Mesodermal cell (in vitro differentiated cells): ENCODE results near the gene EML1.

Experiments used
- H3K27ac ChIP-seq: 2 replicates; pipeline ENCODE4 v1.7.0; 2013; ENCODE audit warnings: mild to moderate bottlenecking, low read depth, low read length, moderate library complexity; ENCODE audit not compliant: severe bottlenecking
- H3K36me3 ChIP-seq: 2 replicates; pipeline ENCODE4 v1.7.1; 2013; ENCODE audit warnings: mild to moderate bottlenecking, low read length, moderate library complexity; ENCODE audit not compliant: control insufficient read depth, insufficient read depth
- H3K4me1 ChIP-seq: one replicate; pipeline ENCODE4 v1.7.1; 2013; ENCODE audit warnings: mild to moderate bottlenecking, low read length; ENCODE audit not compliant: insufficient read depth, control insufficient read depth, poor library complexity, severe bottlenecking
- H3K4me3 ChIP-seq: 2 replicates; pipeline ENCODE4 v1.7.0; 2013; ENCODE audit warnings: low read length, control low read depth, mild to moderate bottlenecking; ENCODE audit not compliant: insufficient read depth, poor library complexity, severe bottlenecking; ENCODE audit errors: extremely low read depth
- H3K9me3 ChIP-seq: 2 replicates; pipeline ENCODE4 v1.7.1; 2013; ENCODE audit warnings: mild to moderate bottlenecking, low read length, moderate library complexity; ENCODE audit not compliant: control insufficient read depth
- WGBS, 2 experiments: methylation state at CpG; one replicate each; pipeline ENCODE4 v1.1.5; 2013; ENCODE audit warnings: missing lambda C conversion rate in 2 of 2; ENCODE audit not compliant: insufficient coverage in 2 of 2; 5-methylcytosine and 5-hydroxymethylcytosine counted together

Gene EML1

GRCh38 chr14:99794151-99794780 lies 1.1 kb downstream of the EML1 start:
- Histone ChIP-seq H3K4me3 (peak overlapping the region; percentile 50), H3K4me1 (peaks cover 6% of the 10 kb centered on the region), H3K36me3 (no peaks in the 10 kb centered on the region), H3K27ac (no peak overlapping the region), H3K9me3 (no peaks in the 10 kb centered on the region)
- 49 to 50% methylated on average over 3 of the region's 4 CpGs for WGBS, 2 experiments

DNA sequence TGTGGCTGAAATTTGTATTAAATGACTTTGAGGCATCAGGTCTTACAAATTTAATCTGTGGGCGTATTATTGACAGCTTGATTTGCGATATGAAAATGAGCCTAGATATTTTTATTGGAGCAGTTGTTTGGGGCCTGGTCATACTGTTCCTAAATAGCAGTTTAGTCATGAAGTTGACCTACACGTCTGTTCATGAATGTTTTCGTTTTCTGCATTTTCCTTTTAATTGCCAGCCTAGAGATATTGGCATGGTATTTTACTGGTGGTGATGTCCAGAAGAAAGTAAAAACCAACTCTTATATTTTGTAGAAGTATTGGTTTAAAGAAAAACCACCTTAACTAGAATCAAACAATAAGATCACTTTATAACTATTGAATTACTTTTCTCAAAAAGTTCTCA lies 1.8 kb downstream of the EML1 start:
- no peak overlapping the region for H3K27ac ChIP-seq
- peaks cover 6% of the 10 kb centered on the region for H3K4me1 ChIP-seq
- H3K36me3 ChIP-seq = no peaks in the 10 kb centered on the region
- 78% methylated on average over 3 of the region's 4 CpGs; no CpG with 5 or more reads in 1 of the 2 experiments for WGBS, 2 experiments
- H3K4me3 ChIP-seq = no peak overlapping the region
- H3K9me3 ChIP-seq = no peaks in the 10 kb centered on the region

- Histone ChIP-seq H3K27ac (no peak overlapping the region), H3K4me1 (peaks cover 6% of the 10 kb centered on the region), H3K9me3 (no peaks in the 10 kb centered on the region), H3K36me3 (no peaks in the 10 kb centered on the region), H3K4me3 (no peak overlapping the region)
Measured at GRCh38 chr14:99797231-99797630, 4.0 kb downstream of the EML1 start.

DNA sequence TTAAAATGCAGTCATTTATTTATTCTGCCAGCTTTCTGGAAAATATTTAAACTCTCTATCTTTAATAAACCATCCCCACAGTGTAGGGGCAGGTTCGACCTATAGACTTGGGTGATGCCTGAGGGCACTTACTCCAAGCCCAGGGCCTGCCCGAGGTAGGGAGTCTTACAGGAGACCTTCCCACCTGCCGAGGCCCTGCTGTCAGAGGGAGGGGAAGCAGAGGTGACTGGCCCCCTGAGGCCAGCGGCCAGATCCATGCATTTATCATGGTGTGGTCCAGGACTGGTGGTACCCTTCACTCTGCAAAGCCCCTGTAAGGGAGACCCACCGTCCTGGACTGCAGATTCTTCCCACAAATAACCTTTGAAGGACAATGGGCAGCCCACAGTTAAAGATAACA lies 7.6 kb downstream of the EML1 start:
- H3K27ac ChIP-seq = no peak overlapping the region
- WGBS, 2 experiments = 79 to 90% methylated on average over 4 to 5 of the region's 5 CpGs
- H3K36me3 ChIP-seq = no peaks in the 10 kb centered on the region
- H3K4me3 ChIP-seq = no peak overlapping the region
- no peaks in the 10 kb centered on the region for H3K9me3 ChIP-seq
- H3K4me1 ChIP-seq = no peaks in the 10 kb centered on the region

GRCh38 chr14:99802301-99803105 lies 9.3 kb downstream of the EML1 start:
- Histone ChIP-seq H3K36me3 (no peaks in the 10 kb centered on the region), H3K27ac (no peak overlapping the region), H3K4me3 (no peak overlapping the region), H3K4me1 (no peaks in the 10 kb centered on the region), H3K9me3 (no peaks in the 10 kb centered on the region)
- whole genome bisulfite sequencing, 2 experiments = 84 to 91% methylated on average over 7 to 13 of the region's 13 CpGs

DNA sequence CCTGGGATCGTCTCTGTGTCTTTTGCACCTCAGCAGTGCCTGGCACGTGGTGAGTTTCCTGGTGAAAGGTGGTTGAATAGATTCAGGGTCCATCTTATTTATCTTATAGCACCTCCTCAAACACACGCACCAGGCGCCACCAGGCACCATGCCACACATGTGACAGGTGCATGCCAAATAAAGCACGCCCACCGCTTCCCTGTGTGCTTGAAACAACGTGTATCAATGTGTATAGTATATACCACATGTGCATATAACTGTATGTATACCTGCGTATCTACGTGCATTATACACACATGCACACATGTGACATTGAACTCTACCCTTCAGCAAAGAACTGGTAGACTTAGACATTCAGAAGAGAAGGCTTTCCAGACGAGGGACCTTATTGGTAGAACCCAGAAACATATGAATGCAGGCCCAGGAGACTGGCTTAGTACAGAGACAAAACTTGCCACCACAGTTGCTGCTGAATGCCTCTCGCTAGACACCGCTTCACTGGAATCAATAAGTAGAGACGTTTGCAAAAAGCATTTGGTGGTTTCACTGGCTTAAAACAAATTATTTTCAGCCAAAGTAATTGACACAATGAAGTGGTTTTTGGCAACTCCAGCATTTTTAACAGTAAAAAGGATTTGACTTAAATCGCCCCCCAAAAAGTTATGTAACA lies 10.0 kb downstream of the EML1 start:
- H3K4me1 ChIP-seq = no peaks in the 10 kb centered on the region
- no peak overlapping the region for H3K4me3 ChIP-seq
- WGBS, 2 experiments = 94% methylated on average over 4 to 6 of the region's 14 CpGs
- no peaks in the 10 kb centered on the region for H3K36me3 ChIP-seq
- no peaks in the 10 kb centered on the region for H3K9me3 ChIP-seq
- no peak overlapping the region for H3K27ac ChIP-seq

DNA sequence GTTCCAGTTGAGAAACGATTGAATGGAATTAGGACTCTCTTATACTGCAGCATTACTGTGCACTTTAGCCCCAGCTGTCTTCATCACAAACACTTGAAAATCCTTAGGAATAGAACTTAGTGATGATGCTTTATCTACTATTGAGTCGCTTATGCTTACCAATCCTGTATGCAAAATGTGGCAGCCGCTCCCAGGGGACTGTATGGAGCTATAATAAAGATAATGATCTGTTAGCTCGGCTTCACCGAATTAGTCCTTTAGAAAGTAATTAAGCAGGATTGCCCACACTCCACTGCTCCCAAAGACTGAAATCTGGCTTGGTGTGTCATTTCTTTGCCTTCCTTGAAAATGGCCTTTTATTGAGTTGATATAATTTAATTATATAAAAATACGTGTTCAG lies 10.6 kb downstream of the EML1 start:
- no peak overlapping the region for H3K27ac ChIP-seq
- H3K9me3 ChIP-seq = no peaks in the 10 kb centered on the region
- no peaks in the 10 kb centered on the region for H3K36me3 ChIP-seq
- H3K4me1 ChIP-seq = no peaks in the 10 kb centered on the region
- H3K4me3 ChIP-seq = no peak overlapping the region
- WGBS, 2 experiments = 80 to 90% methylated on average over 2 to 3 of the region's 6 CpGs

DNA sequence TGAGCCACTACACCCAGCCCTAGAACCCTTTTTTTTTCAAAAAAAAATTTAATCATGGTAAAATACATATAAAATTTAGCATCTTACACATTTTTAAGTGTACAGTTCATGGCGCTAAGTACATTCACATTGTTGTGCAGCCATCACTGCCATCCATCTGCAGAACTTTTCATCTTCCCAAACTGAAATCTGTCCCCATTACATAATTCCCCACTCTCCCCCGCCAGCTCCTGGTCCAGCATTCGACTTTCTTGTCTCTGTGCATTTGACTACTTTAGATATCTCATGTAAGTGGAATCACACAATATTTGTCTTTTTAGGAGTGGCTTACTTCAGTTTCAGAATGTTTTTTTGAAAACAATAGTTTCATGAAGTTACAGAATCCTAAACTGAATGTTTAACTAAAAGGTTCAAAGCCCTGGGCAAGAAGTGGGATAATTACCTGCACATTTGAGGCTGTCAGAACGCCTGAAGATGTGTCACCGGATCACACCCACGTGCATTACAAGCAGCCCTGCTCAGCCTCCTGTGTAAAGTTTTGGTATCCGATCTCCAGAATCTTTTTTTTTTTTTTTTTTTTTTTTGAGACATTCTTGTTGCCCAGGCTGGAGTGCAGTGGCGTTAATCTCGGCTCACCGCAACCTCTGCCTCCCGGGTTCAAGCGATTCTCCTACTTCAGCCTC lies 12.7 kb downstream of the EML1 start:
- H3K27ac ChIP-seq = no peak overlapping the region
- H3K4me3 ChIP-seq = no peak overlapping the region
- no peaks in the 10 kb centered on the region for H3K9me3 ChIP-seq
- 82 to 84% methylated on average over 7 to 10 of the region's 12 CpGs for WGBS, 2 experiments
- no peaks in the 10 kb centered on the region for H3K36me3 ChIP-seq
- no peaks in the 10 kb centered on the region for H3K4me1 ChIP-seq

DNA sequence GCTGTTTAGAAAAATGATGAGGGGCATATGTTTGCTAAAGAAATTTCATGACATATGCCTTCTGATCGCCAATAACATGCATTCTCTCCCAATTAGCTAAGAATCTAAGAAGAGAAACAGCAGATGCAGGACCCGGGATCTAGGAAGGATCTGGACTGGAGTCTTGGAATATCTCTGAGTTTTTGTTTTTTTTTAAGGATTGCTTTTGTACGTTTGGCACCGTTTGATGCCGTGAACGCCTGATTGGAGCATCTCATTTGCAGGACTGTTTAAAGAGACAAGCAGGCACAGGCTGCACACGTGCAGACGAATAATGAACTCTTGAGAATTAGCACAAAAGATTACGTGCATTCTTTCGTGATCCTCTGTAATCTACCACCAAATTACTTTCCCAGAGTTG lies 13.6 kb downstream of the EML1 start:
- no peak overlapping the region for H3K4me3 ChIP-seq
- H3K36me3 ChIP-seq = no peaks in the 10 kb centered on the region
- H3K9me3 ChIP-seq = no peaks in the 10 kb centered on the region
- H3K27ac ChIP-seq = no peak overlapping the region
- H3K4me1 ChIP-seq = no peaks in the 10 kb centered on the region
- WGBS, 2 experiments = 93 to 95% methylated on average over 9 of the region's 10 CpGs

- no peak overlapping the region for H3K27ac ChIP-seq
Measured at GRCh38 chr14:99807413-99808153, 14.4 kb downstream of the EML1 start.

More at GRCh38 chr14:99807413-99808153, 14.4 kb downstream of the EML1 start:
- Histone ChIP-seq H3K36me3 (no peaks in the 10 kb centered on the region), H3K4me3 (no peak overlapping the region), H3K4me1 (no peaks in the 10 kb centered on the region), H3K9me3 (no peaks in the 10 kb centered on the region)
- WGBS, 2 experiments = 89 to 92% methylated on average over 6 to 7 of the region's 10 CpGs
